Measurements from ENCODE around the gene FOXP1. TPM values are rescaled to one million over a fixed set of nuclear protein-coding genes. Genes with fewer than 3 reads are reported as not detected.

FOXP1 gene
- total RNA-seq, 1 donor: 123 TPM

- no peak for DNase-seq (ENCODE audit: low read depth in 2 of 3, low spot score in 2 of 3)
Measured at GRCh38 chr3:71565976-71566375, 17.6 kb downstream of the FOXP1 start.

- no peak for DNase-seq (ENCODE audit: low read depth in 2 of 3, low spot score in 2 of 3)
Measured at GRCh38 chr3:71565316-71565715, 18.2 kb downstream of the FOXP1 start.

- no peak for DNase-seq (ENCODE audit: low read depth in 2 of 3, low spot score in 2 of 3)
Measured at GRCh38 chr3:71564361-71564760, 19.2 kb downstream of the FOXP1 start.

- no peak for DNase-seq (ENCODE audit: low read depth in 2 of 3, low spot score in 2 of 3)
Measured at GRCh38 chr3:71563827-71564226, 19.7 kb downstream of the FOXP1 start.

GRCh38 chr3:71562938-71563337, 20.6 kb downstream of the FOXP1 start:
- no peak for DNase-seq (ENCODE audit: low read depth in 2 of 3, low spot score in 2 of 3)

- DNase-seq (ENCODE audit: low read depth in 2 of 3, low spot score in 2 of 3): no peak
Measured at GRCh38 chr3:71560665-71561064, 22.9 kb downstream of the FOXP1 start.

- no peak for DNase-seq (ENCODE audit: low read depth in 2 of 3, low spot score in 2 of 3)
Measured at GRCh38 chr3:71559578-71560162, 23.9 kb downstream of the FOXP1 start.

- DNase-seq (ENCODE audit: low read depth in 2 of 3, low spot score in 2 of 3): no peak
Measured at GRCh38 chr3:71559021-71559420, 24.5 kb downstream of the FOXP1 start.

- DNase-seq (ENCODE audit: low read depth in 2 of 3, low spot score in 2 of 3): no peak
Measured at GRCh38 chr3:71554649-71555048, 28.9 kb downstream of the FOXP1 start.

GRCh38 chr3:71551311-71551919, 32.1 kb downstream of the FOXP1 start:
- DNase-seq (ENCODE audit: low read depth in 2 of 3, low spot score in 2 of 3): no peak

GRCh38 chr3:71549951-71550350, 33.6 kb downstream of the FOXP1 start:
- DNase-seq (ENCODE audit: low read depth in 2 of 3, low spot score in 2 of 3): peak in 1 of 3 donors; percentile 79

GRCh38 chr3:71548705-71549384, 34.7 kb downstream of the FOXP1 start:
- DNase-seq (ENCODE audit: low read depth in 2 of 3, low spot score in 2 of 3): no peak

GRCh38 chr3:71547249-71548198, 36.0 kb downstream of the FOXP1 start:
- DNase-seq (ENCODE audit: low read depth in 2 of 3, low spot score in 2 of 3): peak in 1 of 3 donors; percentile 25

GRCh38 chr3:71546821-71547220, 36.7 kb downstream of the FOXP1 start:
- no peak for DNase-seq (ENCODE audit: low read depth in 2 of 3, low spot score in 2 of 3)

GRCh38 chr3:71545330-71545729, 38.2 kb downstream of the FOXP1 start:
- DNase-seq (ENCODE audit: low read depth in 2 of 3, low spot score in 2 of 3): no peak

- DNase-seq (ENCODE audit: low read depth in 2 of 3, low spot score in 2 of 3): no peak
Measured at GRCh38 chr3:71543371-71544016, 40.0 kb downstream of the FOXP1 start.

- DNase-seq (ENCODE audit: low read depth in 2 of 3, low spot score in 2 of 3): peak in 2 of 3 donors; percentile 84 to 94
Measured at GRCh38 chr3:71542521-71543370, 40.8 kb downstream of the FOXP1 start.

- DNase-seq (ENCODE audit: low read depth in 2 of 3, low spot score in 2 of 3): no peak
Measured at GRCh38 chr3:71541313-71541712, 42.2 kb downstream of the FOXP1 start.

GRCh38 chr3:71537211-71537611, 46.3 kb downstream of the FOXP1 start:
- DNase-seq (ENCODE audit: low read depth in 2 of 3, low spot score in 2 of 3): no peak

All from hematopoietic multipotent progenitor cell (in vitro differentiated cells).